IMR-90 (cell line): Measurements from ENCODE around the gene FAM193A. TPM values are rescaled to one million over a fixed set of nuclear protein-coding genes. Genes with fewer than 3 reads are reported as not detected.

Experiments used
- ATAC-seq: fragments of 200-7000 bp; cut with Tn5 transposase; 2 replicates; pipeline ENCODE4 v1.9.1; 2020; ENCODE audit warnings: low read depth, mild to moderate bottlenecking, moderate library complexity
- BruUV-seq: library from RNA; stranded (reverse); fragments of 400-500 nt; replicated peaks from 2 replicates; lab custom pipeline; 2021; lab: Mats Ljungman, UMichigan
- CTCF ChIA-PET: fragments of 300-600 bp; formaldehyde crosslinking; extraction: SDS; loops from one replicate; lab custom pipeline; 2021; ENCODE audit warnings: antibody characterized with exemption; lab: Yijun Ruan, JAX
- POLR2A ChIA-PET: fragments of 300-600 bp; sonication (Branson Sonifier 250); formaldehyde crosslinking; loops from one replicate; lab custom pipeline; 2022; ENCODE audit warnings: antibody characterized with exemption; ENCODE audit not compliant: unreplicated experiment; lab: Charles Lee
- DNase-seq: peaks from one replicate; pipeline ENCODE4 v3.0.0; 2013
- H2AFZ ChIP-seq: replicated peaks from 2 replicates; pipeline ENCODE3; 2013; ENCODE audit warnings: low read length, mild to moderate bottlenecking; ENCODE audit not compliant: poor library complexity
- H2AK5ac ChIP-seq: 2 replicates; pipeline ENCODE4 v1.6.1; 2013; ENCODE audit warnings: low read depth, low read length, inconsistent platforms
- H2AK9ac ChIP-seq: replicated peaks from 2 replicates; pipeline ENCODE3; 2013; ENCODE audit warnings: mild to moderate bottlenecking, low read depth, low read length, moderate library complexity; ENCODE audit not compliant: poor library complexity
- H2BK120ac ChIP-seq: 2 replicates; pipeline ENCODE4 v1.6.1; 2013; ENCODE audit warnings: low read depth, low read length, inconsistent platforms
- H2BK15ac ChIP-seq: 3 replicates; pipeline ENCODE4 v1.6.1; 2013; ENCODE audit warnings: low read depth, low read length, inconsistent platforms
- H2BK20ac ChIP-seq: 2 replicates; pipeline ENCODE4 v1.6.1; 2013; ENCODE audit warnings: low read depth, mild to moderate bottlenecking, inconsistent platforms, low read length, moderate library complexity
- H2BK5ac ChIP-seq: 2 replicates; pipeline ENCODE4 v1.6.1; 2013; ENCODE audit warnings: mild to moderate bottlenecking, low read depth, low read length, inconsistent platforms; ENCODE audit not compliant: poor library complexity, severe bottlenecking
- H3K14ac ChIP-seq: replicated peaks from 2 replicates; pipeline ENCODE4 v1.6.1; 2013; ENCODE audit warnings: low read depth, low read length, inconsistent platforms
- H3K18ac ChIP-seq: 2 replicates; pipeline ENCODE4 v1.6.1; 2013; ENCODE audit warnings: low read depth, low read length, control low read depth
- H3K23ac ChIP-seq: 2 replicates; pipeline ENCODE4 v1.6.1; 2013; ENCODE audit warnings: low read depth, low read length, inconsistent platforms
- H3K27ac ChIP-seq: 2 replicates; pipeline ENCODE4 v1.5.1; 2013; ENCODE audit warnings: mild to moderate bottlenecking, control low read depth, low read length; ENCODE audit not compliant: insufficient read depth
- H3K27me3 ChIP-seq: 2 replicates; pipeline ENCODE4 v1.6.1; 2013; ENCODE audit warnings: low read length; ENCODE audit not compliant: control insufficient read depth, insufficient read depth
- H3K36me3 ChIP-seq: 2 replicates; pipeline ENCODE4 v1.6.1; 2013; ENCODE audit warnings: low read length, mixed read lengths; ENCODE audit not compliant: control insufficient read depth, insufficient read depth
- H3K4ac ChIP-seq: 2 replicates; pipeline ENCODE4 v1.6.1; 2013; ENCODE audit warnings: low read depth, low read length, inconsistent platforms
- H3K4me1 ChIP-seq: 2 replicates; pipeline ENCODE4 v1.6.1; 2013; ENCODE audit warnings: low read length, mixed read lengths; ENCODE audit not compliant: control insufficient read depth, insufficient read depth
- H3K4me2 ChIP-seq: 2 replicates; pipeline ENCODE4 v1.6.1; 2013; ENCODE audit warnings: low read depth, mild to moderate bottlenecking, control low read depth, low read length, moderate library complexity
- H3K4me3 ChIP-seq: 2 replicates; pipeline ENCODE4 v1.5.1; 2013; ENCODE audit warnings: low read depth, mild to moderate bottlenecking, control low read depth, low read length, moderate library complexity; ENCODE audit not compliant: insufficient read depth
- H3K56ac ChIP-seq: 2 replicates; pipeline ENCODE4 v1.6.1; 2013; ENCODE audit warnings: low read length, inconsistent platforms; ENCODE audit not compliant: insufficient read depth; ENCODE audit errors: extremely low read depth
- H3K79me1 ChIP-seq, 2 experiments: 2 replicates each; pipeline ENCODE4 v1.6.1; 2013; ENCODE audit warnings: low read length in 2 of 2, inconsistent platforms in 1 of 2, low read depth in 1 of 2
- H3K9ac ChIP-seq: 2 replicates; pipeline ENCODE4 v1.6.1; 2013; ENCODE audit warnings: low read depth, low read length, control low read depth
- H3K9me1 ChIP-seq: 2 replicates; pipeline ENCODE4 v1.6.1; 2013; ENCODE audit warnings: low read length, inconsistent platforms; ENCODE audit not compliant: insufficient read depth
- H3K9me3 ChIP-seq: 2 replicates; pipeline ENCODE4 v1.6.1; 2013; ENCODE audit warnings: low read length; ENCODE audit not compliant: control insufficient read depth, insufficient read depth
- H4K20me1 ChIP-seq: 2 replicates; pipeline ENCODE4 v1.6.1; 2013; ENCODE audit warnings: low read length, inconsistent platforms; ENCODE audit not compliant: insufficient read depth
- H4K5ac ChIP-seq: 2 replicates; pipeline ENCODE4 v1.6.1; 2013; ENCODE audit warnings: mild to moderate bottlenecking, low read depth, low read length, control low read depth
- H4K8ac ChIP-seq, 2 experiments: 2 replicates each; pipeline ENCODE4 v1.6.1; 2013; ENCODE audit warnings: low read depth in 2 of 2, low read length in 2 of 2, control low read depth in 1 of 2, inconsistent platforms in 1 of 2
- H4K91ac ChIP-seq: 2 replicates; pipeline ENCODE4 v1.6.1; 2013; ENCODE audit warnings: low read depth, low read length, inconsistent platforms; ENCODE audit not compliant: insufficient read depth
- FOS ChIP-seq: fragments of 150-350 bp; IDR thresholded peaks from 2 replicates; pipeline ENCODE4 v1.6.1; 2016; ENCODE audit warnings: low read depth, low read length
- MAFK ChIP-seq: IDR thresholded peaks from 2 replicates; pipeline ENCODE4 v1.6.1; 2012; ENCODE audit warnings: low read depth, low read length, improper control_type of control experiment
- POLR2A ChIP-seq: IDR thresholded peaks from 2 replicates; pipeline ENCODE4 v1.6.1; 2012; ENCODE audit warnings: mild to moderate bottlenecking, low read depth, low read length
- RFX5 ChIP-seq: IDR thresholded peaks from 2 replicates; pipeline ENCODE4 v1.8.0; 2012; ENCODE audit warnings: low read depth, mild to moderate bottlenecking, low read length, moderate library complexity
- SMC3 ChIP-seq: fragments of 150-350 bp; IDR thresholded peaks from 2 replicates; pipeline ENCODE4 v1.6.1; 2016; ENCODE audit warnings: low read depth, mild to moderate bottlenecking, antibody characterized with exemption, low read length, moderate library complexity
- WGBS, 2 experiments: methylation state at CpG; one replicate each; pipeline versions ENCODE4 v1.1.5 to v1.1.7; 2013; ENCODE audit warnings: missing lambda C conversion rate in 2 of 2; ENCODE audit not compliant: insufficient read length in 1 of 2; ENCODE audit errors: extremely low coverage in 2 of 2; 5-methylcytosine and 5-hydroxymethylcytosine counted together
- dilution Hi-C: fragments of 300-500 bp; cut with HindIII; formaldehyde crosslinking; loops from one replicate; pipeline ENCODE4 v1.14.3; 2018; ENCODE audit warnings: low sequenced_read_pairs; ENCODE audit not compliant: unreplicated experiment
- in situ Hi-C: fragments of 300-500 bp; cut with MboI; formaldehyde crosslinking; loops from 3 replicates; pipeline ENCODE4 v1.14.3; 2019; ENCODE audit warnings: low sequenced_read_pairs, inconsistent platforms, mixed read lengths
- intact Hi-C: fragments of 100-400 bp; cut with micrococcal nuclease; formaldehyde crosslinking; loops from 2 replicates; pipeline ENCODE4 v1.10.0; 2022
- polyA plus RNA-seq, 3 experiments: library from polyadenylated mRNA; depleted of rRNA; stranded (reverse); fragments of >200 nt; gene quantifications; 2 replicates each; pipeline ENCODE4 v1.2.3, GENCODE V29; 2012; ENCODE audit warnings: low replicate concordance in 1 of 3
- total RNA-seq: library from RNA; depleted of rRNA; stranded (reverse); fragments of >200 nt; gene quantifications from 2 replicates; pipeline ENCODE4 v1.2.3, GENCODE V29; 2012
- TF ChIP-seq, protein P1 (sequence below): fragments of 150-350 bp; IDR thresholded peaks from 2 replicates; pipeline ENCODE4 v1.6.1; 2016; ENCODE audit warnings: low read depth, mild to moderate bottlenecking, low read length, moderate library complexity, borderline replicate concordance

Gene FAM193A
- total and polyA plus RNA-seq, 2 of the 4 experiments (the other 2 are of a cell fraction) = 6.8 to 11.0 TPM

DNA sequence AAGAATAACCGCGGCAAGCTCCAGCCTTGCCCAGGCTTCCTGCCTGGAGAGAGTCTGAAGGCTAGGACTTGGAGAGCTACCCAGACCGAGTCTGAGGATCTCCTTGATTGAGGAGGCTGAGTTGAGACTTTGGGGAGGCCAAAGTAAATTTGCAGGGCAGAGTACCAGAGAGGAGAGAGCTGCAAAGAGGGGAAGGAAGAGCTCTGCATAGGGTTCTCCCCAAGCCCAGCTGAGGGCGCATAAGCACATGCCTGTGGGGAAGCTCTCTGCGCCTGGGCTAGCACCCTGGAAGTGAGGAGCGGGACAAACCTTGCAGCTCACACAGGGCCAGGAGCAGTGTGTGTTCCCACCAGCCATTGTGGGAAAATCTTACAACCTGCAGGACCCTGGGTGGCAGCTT is 56.1 kb downstream of the FAM193A start:
- in situ Hi-C loops = no loop called here
- H3K23ac ChIP-seq = no peak overlapping the region
- H4K20me1 ChIP-seq = peaks cover 99% of the 10 kb centered on the region
- 100% methylated on average over 2 of the region's 6 CpGs; no CpG with 5 or more reads in 1 of the 2 experiments for WGBS, 2 experiments
- H3K27me3 ChIP-seq = no peaks in the 10 kb centered on the region
- DNase-seq (no peak), ATAC-seq (no peak)
- H3K36me3 ChIP-seq = peaks cover 6% of the 10 kb centered on the region; the same call in 1 of the 2 replicates
- H2BK20ac ChIP-seq = no peak overlapping the region
- H3K4me3 ChIP-seq = no peak overlapping the region
- no peak overlapping the region for H3K4ac ChIP-seq
- no peak overlapping the region for H2BK120ac ChIP-seq
- H4K5ac ChIP-seq = no peak overlapping the region
- TF ChIP-seq, protein P1, sequence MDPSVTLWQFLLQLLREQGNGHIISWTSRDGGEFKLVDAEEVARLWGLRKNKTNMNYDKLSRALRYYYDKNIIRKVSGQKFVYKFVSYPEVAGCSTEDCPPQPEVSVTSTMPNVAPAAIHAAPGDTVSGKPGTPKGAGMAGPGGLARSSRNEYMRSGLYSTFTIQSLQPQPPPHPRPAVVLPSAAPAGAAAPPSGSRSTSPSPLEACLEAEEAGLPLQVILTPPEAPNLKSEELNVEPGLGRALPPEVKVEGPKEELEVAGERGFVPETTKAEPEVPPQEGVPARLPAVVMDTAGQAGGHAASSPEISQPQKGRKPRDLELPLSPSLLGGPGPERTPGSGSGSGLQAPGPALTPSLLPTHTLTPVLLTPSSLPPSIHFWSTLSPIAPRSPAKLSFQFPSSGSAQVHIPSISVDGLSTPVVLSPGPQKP = no peak
- TF ChIP-seq SMC3 = no peak
- TF ChIP-seq FOS = no peak
- no peak for TF ChIP-seq POLR2A
- no peak for TF ChIP-seq RFX5
- TF ChIP-seq MAFK = no peak
- no peaks in the 10 kb centered on the region for H3K9me3 ChIP-seq
- CTCF ChIA-PET = no interaction called here
- no peak overlapping the region for H3K56ac ChIP-seq
- peaks cover 28 to 91% of the 10 kb centered on the region in 2 experiments for H3K79me1 ChIP-seq
- no peak overlapping the region for H3K27ac ChIP-seq
- POLR2A ChIA-PET = no interaction called here
- H3K4me1 ChIP-seq = peaks cover 34% of the 10 kb centered on the region
- H3K9ac ChIP-seq = no peak overlapping the region
- no peak overlapping the region for H2BK5ac ChIP-seq
- no peak overlapping the region for H3K4me2 ChIP-seq
- H3K9me1 ChIP-seq = peaks cover 45% of the 10 kb centered on the region
- H4K8ac ChIP-seq = no peak overlapping the region
- H2BK15ac ChIP-seq = no peak overlapping the region
- H2AK5ac ChIP-seq = no peak overlapping the region
- no peak overlapping the region for H2AFZ ChIP-seq
- no peak overlapping the region for H4K91ac ChIP-seq
- intact Hi-C loops = no loop called here
- BruUV-seq = no TSS peak
- dilution Hi-C loops = no loop called here
- H3K18ac ChIP-seq = no peak overlapping the region
- no peak overlapping the region for H3K14ac ChIP-seq
- H2AK9ac ChIP-seq = no peak overlapping the region
